Measurements from ENCODE around the gene ATP12A. TPM values are rescaled to one million over a fixed set of nuclear protein-coding genes. Genes with fewer than 3 reads are reported as not detected.
"Not testable (repeated sequence)": the region's sequence is repeated elsewhere in the genome, so short reads cannot be mapped to it uniquely, and the experiment has no call there.

ATP12A gene
- total RNA-seq, 6 experiments from 2014 or later: not detected

DNA sequence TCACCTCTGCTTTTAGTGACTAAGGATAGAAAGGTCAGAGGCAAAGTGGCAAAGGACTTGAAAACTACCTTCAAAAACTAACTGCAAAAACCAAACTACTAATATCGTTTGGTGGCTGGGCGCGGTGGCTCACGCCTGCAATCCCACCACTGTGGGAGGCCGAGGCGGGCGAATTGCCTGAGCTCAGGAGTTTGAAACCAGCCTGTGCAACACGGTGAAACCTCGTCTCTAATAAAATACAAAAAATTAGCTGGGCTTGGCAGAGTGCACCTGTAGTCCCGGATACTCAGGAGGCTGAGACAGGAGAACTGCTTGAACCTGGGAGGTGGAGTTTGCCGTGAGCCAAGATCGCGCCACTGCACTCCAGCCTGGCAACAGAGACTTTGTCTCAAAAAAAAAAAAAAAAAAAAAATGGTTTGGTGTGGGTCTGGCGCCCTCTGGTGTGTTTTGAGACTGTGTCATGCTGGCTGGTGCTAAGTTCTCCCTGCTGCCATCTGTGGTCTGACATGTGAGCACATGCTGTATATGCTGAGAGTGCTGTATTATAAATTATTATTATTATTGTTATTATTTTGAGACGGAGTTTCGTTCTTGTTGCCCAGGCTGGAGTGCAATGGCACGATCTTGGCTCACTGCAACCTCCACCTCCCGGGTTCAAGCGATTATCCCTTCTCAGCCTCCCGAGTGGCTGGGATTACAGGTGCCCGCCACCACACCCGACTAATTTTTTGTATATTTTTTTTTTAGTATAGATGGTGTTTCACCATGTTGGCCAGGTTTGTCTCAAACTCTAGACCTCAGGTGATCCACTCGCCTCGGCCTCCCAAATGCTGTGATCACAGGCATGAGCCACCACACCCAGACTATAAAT lies 47.8 kb downstream of the ATP12A start:
- H3K36me3 Mint-ChIP-seq (ENCODE audit: low read depth): no peaks in the 10 kb centered on the region
- H3K27me3 Mint-ChIP-seq (ENCODE audit: insufficient read depth): peaks cover 21% of the 10 kb centered on the region
- DNase-seq: peak; percentile 81
- H3K4me3 Mint-ChIP-seq: no peak overlapping the region
- TF ChIP-seq, protein P1, sequence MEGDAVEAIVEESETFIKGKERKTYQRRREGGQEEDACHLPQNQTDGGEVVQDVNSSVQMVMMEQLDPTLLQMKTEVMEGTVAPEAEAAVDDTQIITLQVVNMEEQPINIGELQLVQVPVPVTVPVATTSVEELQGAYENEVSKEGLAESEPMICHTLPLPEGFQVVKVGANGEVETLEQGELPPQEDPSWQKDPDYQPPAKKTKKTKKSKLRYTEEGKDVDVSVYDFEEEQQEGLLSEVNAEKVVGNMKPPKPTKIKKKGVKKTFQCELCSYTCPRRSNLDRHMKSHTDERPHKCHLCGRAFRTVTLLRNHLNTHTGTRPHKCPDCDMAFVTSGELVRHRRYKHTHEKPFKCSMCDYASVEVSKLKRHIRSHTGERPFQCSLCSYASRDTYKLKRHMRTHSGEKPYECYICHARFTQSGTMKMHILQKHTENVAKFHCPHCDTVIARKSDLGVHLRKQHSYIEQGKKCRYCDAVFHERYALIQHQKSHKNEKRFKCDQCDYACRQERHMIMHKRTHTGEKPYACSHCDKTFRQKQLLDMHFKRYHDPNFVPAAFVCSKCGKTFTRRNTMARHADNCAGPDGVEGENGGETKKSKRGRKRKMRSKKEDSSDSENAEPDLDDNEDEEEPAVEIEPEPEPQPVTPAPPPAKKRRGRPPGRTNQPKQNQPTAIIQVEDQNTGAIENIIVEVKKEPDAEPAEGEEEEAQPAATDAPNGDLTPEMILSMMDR (IDR thresholded peaks at IDR 0.05): peak; percentile 87
- H3K9me3 Mint-ChIP-seq: no peaks in the 10 kb centered on the region; the same call in 1 of the 2 replicates
- no peak overlapping the region for H3K27ac Mint-ChIP-seq
- no peaks in the 10 kb centered on the region for H3K4me1 Mint-ChIP-seq (ENCODE audit: low read depth)

DNA sequence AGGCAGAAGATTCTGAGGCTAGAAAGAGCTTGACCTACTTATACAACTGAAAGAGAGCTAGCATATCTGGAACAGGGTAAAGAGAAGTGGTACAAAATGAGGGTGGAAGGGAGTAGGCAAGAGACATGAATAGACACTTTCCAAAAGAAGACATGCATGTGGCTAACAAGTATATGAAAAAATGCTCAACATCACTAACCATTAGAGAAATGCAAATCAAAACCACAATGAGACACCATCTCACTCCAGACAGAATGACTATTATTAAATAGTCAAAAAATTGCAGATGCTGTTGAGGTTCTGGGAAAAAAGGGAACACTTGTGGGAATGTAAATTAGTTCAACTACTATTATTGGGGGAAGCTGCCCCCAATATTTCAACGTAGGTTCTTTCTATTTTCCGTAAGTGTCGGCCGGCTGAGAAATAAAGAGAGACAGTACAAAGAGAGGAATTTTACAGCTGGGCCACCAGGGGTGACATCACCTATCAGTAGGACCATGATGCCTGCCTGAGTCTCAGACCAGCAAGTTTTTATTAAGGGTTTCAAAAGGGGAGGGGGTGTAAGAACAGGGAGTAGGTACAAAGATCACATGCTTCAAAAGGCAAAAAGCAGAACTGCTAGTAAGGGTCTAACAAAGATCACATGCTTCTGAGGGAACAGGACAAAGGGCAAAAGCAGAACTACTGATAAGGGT lies 50.8 kb downstream of the ATP12A start:
- not testable (repeated sequence) for H3K27me3 Mint-ChIP-seq (ENCODE audit: insufficient read depth); H3K4me3 Mint-ChIP-seq; DNase-seq; H3K36me3 Mint-ChIP-seq (ENCODE audit: low read depth); H3K9me3 Mint-ChIP-seq; H3K4me1 Mint-ChIP-seq (ENCODE audit: low read depth); H3K27ac Mint-ChIP-seq

GRCh38 chr13:24734950-24735349 lies 54.7 kb downstream of the ATP12A start:
- Mint-ChIP-seq H3K4me1 (ENCODE audit: low read depth) (no peaks in the 10 kb centered on the region), H3K27me3 (ENCODE audit: insufficient read depth) (peaks cover 8% of the 10 kb centered on the region), H3K4me3 (no peak overlapping the region), H3K36me3 (ENCODE audit: low read depth) (no peaks in the 10 kb centered on the region), H3K9me3 (no peaks in the 10 kb centered on the region; the same call in 1 of the 2 replicates), H3K27ac (no peak overlapping the region)
- no peak for DNase-seq
- TF ChIP-seq, protein P1 (IDR thresholded peaks at IDR 0.05): no peak

DNA sequence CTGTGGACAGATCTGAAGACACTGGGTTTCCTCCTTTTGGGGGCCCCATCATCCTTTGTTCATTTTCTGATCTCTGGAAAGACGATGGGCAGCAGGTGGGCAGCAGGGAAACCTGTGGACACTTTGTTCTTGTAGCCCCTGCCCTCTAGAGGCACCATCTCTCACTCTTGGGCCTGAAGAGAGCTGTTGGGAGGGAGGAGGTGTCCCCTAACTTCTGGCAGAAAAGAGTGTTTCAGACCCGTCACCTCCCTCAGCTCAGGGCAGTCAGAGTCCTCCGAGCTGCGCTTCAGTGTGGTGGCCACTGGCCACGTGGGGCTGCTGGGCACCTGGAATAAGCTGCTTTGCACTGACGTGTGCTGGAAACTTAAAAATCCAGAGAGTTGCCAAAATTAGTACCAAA lies 56.8 kb downstream of the ATP12A start:
- Mint-ChIP-seq H3K27ac (no peak overlapping the region), H3K4me1 (ENCODE audit: low read depth) (no peaks in the 10 kb centered on the region), H3K36me3 (ENCODE audit: low read depth) (no peaks in the 10 kb centered on the region), H3K4me3 (no peak overlapping the region), H3K9me3 (no peaks in the 10 kb centered on the region), H3K27me3 (ENCODE audit: insufficient read depth) (peaks cover 7% of the 10 kb centered on the region)
- TF ChIP-seq, protein P1 (IDR thresholded peaks at IDR 0.05): no peak
- DNase-seq: no peak

DNA sequence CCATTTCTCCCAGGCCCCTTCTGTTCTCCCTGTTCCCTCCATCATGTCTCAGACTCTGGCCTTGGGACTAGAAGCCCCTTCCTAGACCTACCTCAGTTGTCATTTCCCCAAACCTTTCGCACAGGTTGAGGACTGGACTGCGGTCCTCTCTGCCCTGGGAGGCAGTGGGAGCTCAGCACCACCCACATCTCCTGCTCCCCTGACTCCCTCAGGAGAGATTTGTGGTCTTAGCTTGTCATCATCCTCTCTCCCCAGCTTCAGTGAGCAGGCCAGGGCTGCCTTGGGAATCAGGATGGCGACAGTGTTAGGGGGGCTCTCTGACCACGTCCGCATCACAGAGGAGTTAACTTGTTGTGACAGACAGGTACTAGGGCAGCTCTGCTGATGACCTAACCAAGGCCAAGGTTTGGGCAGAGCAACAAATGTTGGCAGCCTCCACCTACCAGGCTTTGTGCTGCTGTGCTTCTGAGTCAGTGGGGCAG lies 58.2 kb downstream of the ATP12A start:
- TF ChIP-seq, protein P1 (IDR thresholded peaks at IDR 0.05): no peak
- Mint-ChIP-seq H3K36me3 (ENCODE audit: low read depth) (no peaks in the 10 kb centered on the region), H3K9me3 (no peaks in the 10 kb centered on the region), H3K27me3 (ENCODE audit: insufficient read depth) (peaks cover 6% of the 10 kb centered on the region), H3K4me3 (no peak overlapping the region), H3K4me1 (ENCODE audit: low read depth) (no peaks in the 10 kb centered on the region), H3K27ac (no peak overlapping the region)
- no peak for DNase-seq
